Activated CD4-positive, alpha-beta T cell treated with anti-CD3 and anti-CD28 coated beads, Interleukin-2, amount 10 ng/mL, durations not matched to agents 24 days and 14 days (primary cell): ENCODE measurements around the gene SPAG17. TPM values are rescaled to one million over a fixed set of nuclear protein-coding genes. Genes with fewer than 3 reads are reported as not detected.
A peak's percentile ranks its signal among the peaks of the same experiment; 100 is the strongest.

Experiments
- DNase-seq: peaks from one replicate; pipeline ENCODE4 v3.0.0; 2022
- H3K27ac Mint-ChIP-seq: one replicate; pipeline ENCODE4 v1.8.0; 2022; ENCODE audit warnings: mild to moderate bottlenecking, mixed read lengths
- H3K27me3 Mint-ChIP-seq: one replicate; pipeline ENCODE4 v1.8.0; 2022; ENCODE audit warnings: mixed read lengths
- H3K36me3 Mint-ChIP-seq: one replicate; pipeline ENCODE4 v1.8.0; 2022; ENCODE audit warnings: low read depth, mild to moderate bottlenecking, mixed read lengths
- H3K4me1 Mint-ChIP-seq: one replicate; pipeline ENCODE4 v1.8.0; 2021; ENCODE audit warnings: mixed read lengths
- H3K4me3 Mint-ChIP-seq: one replicate; pipeline ENCODE4 v1.8.0; 2022; ENCODE audit warnings: mild to moderate bottlenecking, moderate library complexity, mixed read lengths
- H3K9me3 Mint-ChIP-seq: one replicate; pipeline ENCODE4 v1.8.0; 2021; ENCODE audit warnings: mixed read lengths
- intact Hi-C: fragments of 100-400 bp; cut with micrococcal nuclease; formaldehyde crosslinking; loops from one replicate; pipeline ENCODE4 v1.15.1; 2023
- total RNA-seq: library from RNA; stranded (reverse); gene quantifications from 2 replicates; pipeline ENCODE4 v1.2.3, GENCODE V29; 2022

Gene SPAG17
- total RNA-seq, 1 donor from 2014 or later = not detected

- DNase-seq = no peak
- H3K36me3 Mint-ChIP-seq = no peaks in the 10 kb centered on the region
- intact Hi-C loops = no loop called here
- no peak overlapping the region for H3K4me3 Mint-ChIP-seq
- H3K9me3 Mint-ChIP-seq = no peaks in the 10 kb centered on the region
- H3K27ac Mint-ChIP-seq = no peak overlapping the region
- no peaks in the 10 kb centered on the region for H3K4me1 Mint-ChIP-seq
- H3K27me3 Mint-ChIP-seq = peaks cover 1% of the 10 kb centered on the region
Observed at GRCh38 chr1:118007391-118007790, 177.6 kb downstream of the SPAG17 start.

- Mint-ChIP-seq H3K4me3 (no peak overlapping the region), H3K27me3 (peaks cover 1% of the 10 kb centered on the region), H3K4me1 (no peaks in the 10 kb centered on the region), H3K9me3 (no peaks in the 10 kb centered on the region), H3K27ac (no peak overlapping the region), H3K36me3 (no peaks in the 10 kb centered on the region)
- DNase-seq = no peak
- intact Hi-C loops = no loop called here
Observed at GRCh38 chr1:118004312-118004711, 180.7 kb downstream of the SPAG17 start.

- intact Hi-C loops = no loop called here
- H3K4me3 Mint-ChIP-seq = no peak overlapping the region
- no peak overlapping the region for H3K27ac Mint-ChIP-seq
- H3K27me3 Mint-ChIP-seq = peaks cover 9% of the 10 kb centered on the region
- H3K36me3 Mint-ChIP-seq = no peaks in the 10 kb centered on the region
- H3K4me1 Mint-ChIP-seq = no peaks in the 10 kb centered on the region
- H3K9me3 Mint-ChIP-seq = no peaks in the 10 kb centered on the region
- DNase-seq = no peak
Observed at GRCh38 chr1:117985973-117986372, 199.1 kb downstream of the SPAG17 start.

GRCh38 chr1:117985239-117985638 is 199.8 kb downstream of the SPAG17 start:
- H3K4me3 Mint-ChIP-seq = no peak overlapping the region
- H3K27me3 Mint-ChIP-seq = peaks cover 9% of the 10 kb centered on the region
- H3K27ac Mint-ChIP-seq = no peak overlapping the region
- DNase-seq = no peak
- no peaks in the 10 kb centered on the region for H3K36me3 Mint-ChIP-seq
- H3K4me1 Mint-ChIP-seq = no peaks in the 10 kb centered on the region
- no peaks in the 10 kb centered on the region for H3K9me3 Mint-ChIP-seq
- intact Hi-C loops = no loop called here

GRCh38 chr1:117981455-117982192 is 203.4 kb downstream of the SPAG17 start:
- Mint-ChIP-seq H3K4me3 (no peak overlapping the region), H3K27me3 (peaks cover 9% of the 10 kb centered on the region), H3K9me3 (no peaks in the 10 kb centered on the region), H3K4me1 (no peaks in the 10 kb centered on the region), H3K27ac (no peak overlapping the region), H3K36me3 (no peaks in the 10 kb centered on the region)
- DNase-seq = no peak
- intact Hi-C loops = no loop called here

GRCh38 chr1:117976381-117976780 is 208.6 kb downstream of the SPAG17 start:
- H3K27ac Mint-ChIP-seq = no peak overlapping the region
- H3K4me3 Mint-ChIP-seq = no peak overlapping the region
- no peak for DNase-seq
- no peaks in the 10 kb centered on the region for H3K4me1 Mint-ChIP-seq
- no peaks in the 10 kb centered on the region for H3K9me3 Mint-ChIP-seq
- peaks cover 10% of the 10 kb centered on the region for H3K27me3 Mint-ChIP-seq
- intact Hi-C loops = no loop called here
- H3K36me3 Mint-ChIP-seq = no peaks in the 10 kb centered on the region

GRCh38 chr1:117971777-117972176 is 213.3 kb downstream of the SPAG17 start:
- no peak for DNase-seq
- Mint-ChIP-seq H3K36me3 (no peaks in the 10 kb centered on the region), H3K4me3 (no peak overlapping the region), H3K9me3 (no peaks in the 10 kb centered on the region), H3K27me3 (peaks cover 10% of the 10 kb centered on the region), H3K4me1 (no peaks in the 10 kb centered on the region), H3K27ac (no peak overlapping the region)
- intact Hi-C loops = no loop called here

- Mint-ChIP-seq H3K9me3 (no peaks in the 10 kb centered on the region), H3K27me3 (peaks cover 10% of the 10 kb centered on the region), H3K4me3 (no peak overlapping the region), H3K27ac (no peak overlapping the region), H3K4me1 (no peaks in the 10 kb centered on the region), H3K36me3 (no peaks in the 10 kb centered on the region)
- intact Hi-C loops = no loop called here
- no peak for DNase-seq
Observed at GRCh38 chr1:117970252-117970651, 214.8 kb downstream of the SPAG17 start.

- no peak for DNase-seq
- peaks cover 2% of the 10 kb centered on the region for H3K36me3 Mint-ChIP-seq
- no peak overlapping the region for H3K4me3 Mint-ChIP-seq
- intact Hi-C loops = no loop called here
- no peak overlapping the region for H3K27ac Mint-ChIP-seq
- peaks cover 8% of the 10 kb centered on the region for H3K4me1 Mint-ChIP-seq
- H3K27me3 Mint-ChIP-seq = no peaks in the 10 kb centered on the region
- no peaks in the 10 kb centered on the region for H3K9me3 Mint-ChIP-seq
Observed at GRCh38 chr1:117967881-117968280, 217.1 kb downstream of the SPAG17 start.

GRCh38 chr1:117967477-117967876 is 217.6 kb downstream of the SPAG17 start:
- no peak for DNase-seq
- Mint-ChIP-seq H3K9me3 (no peaks in the 10 kb centered on the region), H3K36me3 (peaks cover 2% of the 10 kb centered on the region), H3K27me3 (no peaks in the 10 kb centered on the region), H3K4me3 (no peak overlapping the region), H3K27ac (no peak overlapping the region), H3K4me1 (peaks cover 8% of the 10 kb centered on the region)
- intact Hi-C loops = no loop called here

- intact Hi-C loops = no loop called here
- H3K4me1 Mint-ChIP-seq = peaks cover 8% of the 10 kb centered on the region
- no peak for DNase-seq
- no peak overlapping the region for H3K4me3 Mint-ChIP-seq
- peaks cover 17% of the 10 kb centered on the region for H3K36me3 Mint-ChIP-seq
- H3K27me3 Mint-ChIP-seq = no peaks in the 10 kb centered on the region
- H3K27ac Mint-ChIP-seq = peak overlapping the region; percentile 22
- H3K9me3 Mint-ChIP-seq = no peaks in the 10 kb centered on the region
Observed at GRCh38 chr1:117964290-117965038, 220.6 kb downstream of the SPAG17 start.

- Mint-ChIP-seq H3K27me3 (no peaks in the 10 kb centered on the region), H3K27ac (no peak overlapping the region), H3K4me1 (peaks cover 4% of the 10 kb centered on the region), H3K4me3 (no peak overlapping the region), H3K36me3 (peaks cover 58% of the 10 kb centered on the region), H3K9me3 (no peaks in the 10 kb centered on the region)
- intact Hi-C loops = no loop called here
- DNase-seq = no peak
Observed at GRCh38 chr1:117959364-117959763, 225.7 kb downstream of the SPAG17 start.

GRCh38 chr1:117952386-117952785 is 232.6 kb downstream of the SPAG17 start:
- intact Hi-C loops = no loop called here
- Mint-ChIP-seq H3K27me3 (no peaks in the 10 kb centered on the region), H3K4me1 (no peaks in the 10 kb centered on the region), H3K36me3 (peaks cover 73% of the 10 kb centered on the region), H3K9me3 (no peaks in the 10 kb centered on the region), H3K27ac (no peak overlapping the region), H3K4me3 (no peak overlapping the region)
- no peak for DNase-seq

GRCh38 chr1:117942293-117942692 is 242.7 kb downstream of the SPAG17 start:
- Mint-ChIP-seq H3K4me1 (peaks cover 2% of the 10 kb centered on the region), H3K27ac (no peak overlapping the region), H3K36me3 (peaks cover 71% of the 10 kb centered on the region), H3K27me3 (no peaks in the 10 kb centered on the region), H3K9me3 (no peaks in the 10 kb centered on the region), H3K4me3 (no peak overlapping the region)
- intact Hi-C loops = no loop called here
- no peak for DNase-seq
